H1 (cell line): ENCODE data around the gene KCNRG.

Experiments used
- ASH2L ChIP-seq: fragments of 200-600, 300-600 bp; sonication (generic); IDR thresholded peaks from one replicate; pipeline ENCODE4 v1.7.1; 2017; ENCODE audit warnings: low read length
- EP300 ChIP-seq, 2 experiments: IDR thresholded peaks; 1 replicate in 1 of 2; 2 replicates in 1 of 2; pipeline ENCODE4 v1.6.1; 2011 to 2012; ENCODE audit warnings: low read depth in 2 of 2, low read length in 2 of 2, mild to moderate bottlenecking in 2 of 2, borderline replicate concordance in 1 of 2, inconsistent platforms in 1 of 2, moderate library complexity in 1 of 2
- FOSL1 ChIP-seq: IDR thresholded peaks from 2 replicates; pipeline ENCODE4 v1.6.1; 2011; ENCODE audit warnings: mild to moderate bottlenecking, low read depth, low read length, moderate library complexity; ENCODE audit not compliant: insufficient read depth
- JUN ChIP-seq: IDR thresholded peaks from 2 replicates; pipeline ENCODE4 v1.6.1; 2011; ENCODE audit warnings: low read depth, mild to moderate bottlenecking, improper control_type of control experiment, low read length
- POLR2AphosphoS5 ChIP-seq: IDR thresholded peaks from 2 replicates; pipeline ENCODE4 v1.6.1; 2011; ENCODE audit warnings: low read depth, low read length
- RNF2 ChIP-seq: fragments of 200-900, 300-1000 bp; sonication (generic); IDR thresholded peaks from 2 replicates; pipeline ENCODE4 v1.7.1; 2016; ENCODE audit warnings: borderline replicate concordance, low read depth, mild to moderate bottlenecking, antibody characterized with exemption, low read length; ENCODE audit not compliant: poor library complexity, severe bottlenecking; ENCODE audit errors: missing control alignments
- SIN3A ChIP-seq, 2 experiments: IDR thresholded peaks in 1 of 2; conservative IDR thresholded peaks in 1 of 2; 2 replicates each; pipeline ENCODE4 v1.6.1; 2011 to 2012; ENCODE audit warnings: low read length in 2 of 2, improper control_type of control experiment in 1 of 2, low read depth in 1 of 2, mild to moderate bottlenecking in 1 of 2
- TF ChIP-seq, protein P1 (sequence below), 3 experiments: IDR thresholded peaks; 1 replicate in 2 of 3; 2 replicates in 1 of 3; pipeline versions ENCODE4 v1.5.1 to v1.6.1; 2011; ENCODE audit warnings: low read length in 3 of 3, mild to moderate bottlenecking in 3 of 3, inconsistent platforms in 2 of 3, low read depth in 1 of 3, moderate library complexity in 1 of 3; ENCODE audit not compliant: insufficient read depth in 1 of 3; ENCODE audit errors: control extremely low read depth in 1 of 3
- TF ChIP-seq, protein P2 (sequence below): IDR thresholded peaks from 2 replicates; pipeline ENCODE4 v1.6.1; 2012; ENCODE audit warnings: inconsistent platforms

- TF ChIP-seq FOSL1 (no peak), JUN (no peak), RNF2 (no peak), EP300 (IDR thresholded peaks at IDR 0.05; ENCODE audit: borderline replicate concordance in 1 of 2, low read depth in 2 of 2, low read length in 2 of 2) (no peak), POLR2AphosphoS5 (no peak), ASH2L (no peak), SIN3A (conservative IDR thresholded peaks at IDR 0.05 in 1 of 2, IDR thresholded peaks at IDR 0.05 in 1 of 2; ENCODE audit: low read depth in 1 of 2, low read length in 2 of 2) (no peak)
- TF ChIP-seq, protein P1, sequence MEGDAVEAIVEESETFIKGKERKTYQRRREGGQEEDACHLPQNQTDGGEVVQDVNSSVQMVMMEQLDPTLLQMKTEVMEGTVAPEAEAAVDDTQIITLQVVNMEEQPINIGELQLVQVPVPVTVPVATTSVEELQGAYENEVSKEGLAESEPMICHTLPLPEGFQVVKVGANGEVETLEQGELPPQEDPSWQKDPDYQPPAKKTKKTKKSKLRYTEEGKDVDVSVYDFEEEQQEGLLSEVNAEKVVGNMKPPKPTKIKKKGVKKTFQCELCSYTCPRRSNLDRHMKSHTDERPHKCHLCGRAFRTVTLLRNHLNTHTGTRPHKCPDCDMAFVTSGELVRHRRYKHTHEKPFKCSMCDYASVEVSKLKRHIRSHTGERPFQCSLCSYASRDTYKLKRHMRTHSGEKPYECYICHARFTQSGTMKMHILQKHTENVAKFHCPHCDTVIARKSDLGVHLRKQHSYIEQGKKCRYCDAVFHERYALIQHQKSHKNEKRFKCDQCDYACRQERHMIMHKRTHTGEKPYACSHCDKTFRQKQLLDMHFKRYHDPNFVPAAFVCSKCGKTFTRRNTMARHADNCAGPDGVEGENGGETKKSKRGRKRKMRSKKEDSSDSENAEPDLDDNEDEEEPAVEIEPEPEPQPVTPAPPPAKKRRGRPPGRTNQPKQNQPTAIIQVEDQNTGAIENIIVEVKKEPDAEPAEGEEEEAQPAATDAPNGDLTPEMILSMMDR (IDR thresholded peaks at IDR 0.05; ENCODE audit: control extremely low read depth in 1 of 3, insufficient read depth in 1 of 3, low read depth in 1 of 3, low read length in 3 of 3): no peak
- TF ChIP-seq, protein P2, sequence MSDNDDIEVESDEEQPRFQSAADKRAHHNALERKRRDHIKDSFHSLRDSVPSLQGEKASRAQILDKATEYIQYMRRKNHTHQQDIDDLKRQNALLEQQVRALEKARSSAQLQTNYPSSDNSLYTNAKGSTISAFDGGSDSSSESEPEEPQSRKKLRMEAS: no peak
These were observed 37.2 kb downstream of the KCNRG start for GRCh38 chr13:50052478-50052877.
